ENCODE data around the gene TSHB. TPM values are rescaled to one million over a fixed set of nuclear protein-coding genes. Genes with fewer than 3 reads are reported as not detected.

The TSHB gene
- total RNA-seq, 1 donor from 2014 or later, result not detected

GRCh38 chr1:115064461-115064860 is 34.8 kb downstream of the TSHB start:
- H3K27ac ChIP-seq, result no peak overlapping the region
- peaks cover 23% of the 10 kb centered on the region for H3K4me1 ChIP-seq
- H3K27me3 ChIP-seq, result no peaks in the 10 kb centered on the region
- no peak for TF ChIP-seq POLR2A (IDR thresholded peaks at IDR 0.05)
- no peak for TF ChIP-seq POLR2AphosphoS5 (IDR thresholded peaks at IDR 0.05; ENCODE audit: insufficient read depth in 1 of 2, low read depth in 1 of 2)
- TF ChIP-seq CTCF (IDR thresholded peaks at IDR 0.05), result no peak
- intact Hi-C loops (cut with DNase I), result no loop called here
- no peak for DNase-seq (ENCODE audit: extremely low spot score in 2 of 2)
- no peak overlapping the region for H3K4me3 ChIP-seq
- H3K36me3 ChIP-seq, result no peaks in the 10 kb centered on the region
- no peaks in the 10 kb centered on the region for H3K9me3 ChIP-seq

- intact Hi-C loops (cut with DNase I), result no loop called here
- H3K36me3 ChIP-seq, result no peaks in the 10 kb centered on the region
- H3K9me3 ChIP-seq, result no peaks in the 10 kb centered on the region
- TF ChIP-seq POLR2AphosphoS5 (IDR thresholded peaks at IDR 0.05; ENCODE audit: insufficient read depth in 1 of 2, low read depth in 1 of 2) (no peak), POLR2A (IDR thresholded peaks at IDR 0.05) (no peak)
- DNase-seq (ENCODE audit: extremely low spot score in 2 of 2), result no peak
- H3K4me1 ChIP-seq, result peaks cover 23% of the 10 kb centered on the region
- no peak overlapping the region for H3K27ac ChIP-seq
- no peak overlapping the region for H3K4me3 ChIP-seq
- H3K27me3 ChIP-seq, result no peaks in the 10 kb centered on the region
These were observed 35.4 kb downstream of the TSHB start for GRCh38 chr1:115065021-115065420.

- intact Hi-C loops (cut with DNase I), result no loop called here
- Histone ChIP-seq H3K4me1 (peaks cover 16% of the 10 kb centered on the region), H3K27me3 (no peaks in the 10 kb centered on the region), H3K36me3 (no peaks in the 10 kb centered on the region), H3K4me3 (no peak overlapping the region), H3K27ac (peak overlapping the region; percentile 31), H3K9me3 (no peaks in the 10 kb centered on the region)
- DNase-seq (ENCODE audit: extremely low spot score in 2 of 2), result no peak
- TF ChIP-seq CTCF (IDR thresholded peaks at IDR 0.05) (no peak), POLR2A (IDR thresholded peaks at IDR 0.05) (no peak), POLR2AphosphoS5 (IDR thresholded peaks at IDR 0.05; ENCODE audit: insufficient read depth in 1 of 2, low read depth in 1 of 2) (peak in 1 of 2 donors; percentile 14)
These were observed 37.7 kb downstream of the TSHB start for GRCh38 chr1:115067161-115067859.

- Histone ChIP-seq H3K36me3 (no peaks in the 10 kb centered on the region), H3K27ac (no peak overlapping the region), H3K4me1 (peaks cover 11% of the 10 kb centered on the region), H3K27me3 (no peaks in the 10 kb centered on the region), H3K9me3 (no peaks in the 10 kb centered on the region), H3K4me3 (no peak overlapping the region)
- intact Hi-C loops (cut with DNase I), result no loop called here
- no peak for TF ChIP-seq POLR2AphosphoS5 (IDR thresholded peaks at IDR 0.05; ENCODE audit: insufficient read depth in 1 of 2, low read depth in 1 of 2)
- no peak for TF ChIP-seq CTCF (IDR thresholded peaks at IDR 0.05)
- TF ChIP-seq POLR2A (IDR thresholded peaks at IDR 0.05), result no peak
- DNase-seq (ENCODE audit: extremely low spot score in 2 of 2), result no peak
These were observed 39.4 kb downstream of the TSHB start for GRCh38 chr1:115068826-115069585.

- no peaks in the 10 kb centered on the region for H3K36me3 ChIP-seq
- peaks cover 11% of the 10 kb centered on the region for H3K4me1 ChIP-seq
- intact Hi-C loops (cut with DNase I), result no loop called here
- H3K4me3 ChIP-seq, result no peak overlapping the region
- no peak overlapping the region for H3K27ac ChIP-seq
- no peak for TF ChIP-seq CTCF (IDR thresholded peaks at IDR 0.05)
- no peak for TF ChIP-seq POLR2AphosphoS5 (IDR thresholded peaks at IDR 0.05; ENCODE audit: insufficient read depth in 1 of 2, low read depth in 1 of 2)
- TF ChIP-seq POLR2A (IDR thresholded peaks at IDR 0.05), result no peak
- no peaks in the 10 kb centered on the region for H3K9me3 ChIP-seq
- no peak for DNase-seq (ENCODE audit: extremely low spot score in 2 of 2)
- H3K27me3 ChIP-seq, result no peaks in the 10 kb centered on the region
These were observed 40.2 kb downstream of the TSHB start for GRCh38 chr1:115069659-115070308.

Data from vagina (tissue), 2 donors.